Left lung (tissue), 10 donors: ENCODE measurements around the gene ENPP6. TPM values are rescaled to one million over a fixed set of nuclear protein-coding genes. Genes with fewer than 3 reads are reported as not detected.

Experiments used
- ATAC-seq: fragments of 200-7000 bp; cut with Tn5 transposase; one replicate; pipeline ENCODE4 v1.9.1; 2020; ENCODE audit warnings: moderate library complexity
- DNase-seq, 4 donors: peaks; one replicate each; pipeline ENCODE4 v3.0.0-alpha.2; 2013 to 2020
- H3K27ac ChIP-seq, 2 donors: fragments of 200-600 bp; sonication (generic) in 1 of 2; one replicate each; pipeline versions ENCODE4 v1.5.0 to v1.8.0; 2020 to 2021
- H3K27me3 ChIP-seq, 2 donors: fragments of 200-600 bp; sonication (generic) in 1 of 2; one replicate each; pipeline versions ENCODE4 v1.5.0 to v1.8.0; 2020 to 2021
- H3K36me3 ChIP-seq, 2 donors: fragments of 200-600 bp; sonication (generic) in 1 of 2; one replicate each; pipeline versions ENCODE4 v1.5.0 to v1.8.0; 2020 to 2021
- H3K4me1 ChIP-seq, 2 donors: fragments of 200-600 bp; one replicate each; pipeline ENCODE4 v1.8.0; 2021
- H3K4me3 ChIP-seq, 2 donors: fragments of 200-600 bp; sonication (generic) in 1 of 2; one replicate each; pipeline versions ENCODE4 v1.5.0 to v1.8.0; 2020 to 2021; ENCODE audit warnings: mild to moderate bottlenecking in 1 of 2
- H3K9me3 ChIP-seq, 2 donors: fragments of 200-600 bp; sonication (generic) in 1 of 2; one replicate each; pipeline versions ENCODE4 v1.5.0 to v1.8.0; 2020 to 2021
- CTCF ChIP-seq, 2 donors: fragments of 200-600 bp; sonication (generic) in 1 of 2; IDR thresholded peaks; one replicate each; pipeline versions ENCODE4 v1.5.0 to v1.8.0; 2021; ENCODE audit warnings: antibody characterized with exemption in 2 of 2
- intact Hi-C, 2 donors: fragments of 100-400 bp; cut with DNase I; formaldehyde crosslinking; loops; one replicate each; pipeline versions ENCODE4 v1.11.2 to v1.14.2; 2022
- polyA plus RNA-seq, 6 donors: library from polyadenylated mRNA; unstranded; fragments of 120-200 nt; gene quantifications; one replicate each; pipeline ENCODE4 v1.2.1, GENCODE V29; 2013; ENCODE audit not compliant: insufficient read length in 6 of 6
- total RNA-seq, 2 donors: library from RNA; stranded (reverse); fragmentation: NEBNext Ultra II Directional; extraction: Animal tissue kit (Norgen Biotek cat#: 25700); gene quantifications; one replicate each; pipeline ENCODE4 v1.2.1, GENCODE V29; 2021
- donor health status: DM: no; HTN: yes; CAD: no.
- donor health status: DM: no; HTN: no; CAD: no.

ENPP6 gene
- total and polyA plus RNA-seq, 8 donors = 0.14 to 0.67 (median 0.31) TPM

- intact Hi-C loops = loop anchor here in 1 of 2 donors (5.0 kb wide), 1 partner anchor 257 kb away; no protein-coding TSS in a partner anchor
- no peaks in the 10 kb centered on the region for H3K36me3 ChIP-seq
- no peak overlapping the region for H3K27ac ChIP-seq
- no peaks in the 10 kb centered on the region for H3K27me3 ChIP-seq
- H3K9me3 ChIP-seq = no peaks in the 10 kb centered on the region
- DNase-seq (peak in 2 of 4 donors; percentile 82 to 84), ATAC-seq (no peak)
- no peak overlapping the region for H3K4me3 ChIP-seq
- peaks cover 16 to 23% of the 10 kb centered on the region in 2 donors for H3K4me1 ChIP-seq
- TF ChIP-seq CTCF (IDR thresholded peaks at IDR 0.05) = no peak
Measured at GRCh38 chr4:184099535-184099966, 118.1 kb downstream of the ENPP6 start.

DNA sequence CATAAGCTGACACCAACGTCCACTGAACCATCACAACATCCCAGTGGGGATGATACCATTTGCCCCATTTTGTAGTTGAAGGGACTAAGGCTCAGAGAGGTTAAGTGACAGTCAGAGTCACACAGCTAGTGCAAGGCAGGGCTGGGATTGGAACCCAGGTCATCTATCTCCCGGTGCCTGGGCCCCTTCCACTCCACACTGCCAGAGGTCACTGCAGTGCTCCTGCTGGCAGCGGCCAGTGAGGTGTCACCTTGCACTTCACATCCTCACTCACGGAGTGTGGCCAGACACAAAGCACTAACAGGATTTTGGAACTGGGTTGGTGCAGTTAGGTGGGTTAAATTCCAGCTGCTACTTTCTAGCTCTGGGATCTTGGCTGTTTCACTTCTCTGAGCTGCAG is 118.7 kb downstream of the ENPP6 start:
- no peak for TF ChIP-seq CTCF (IDR thresholded peaks at IDR 0.05)
- peaks cover 16 to 23% of the 10 kb centered on the region in 2 donors for H3K4me1 ChIP-seq
- intact Hi-C loops = loop anchor here in 1 of 2 donors (5.0 kb wide), 1 partner anchor 257 kb away; no protein-coding TSS in a partner anchor

GRCh38 chr4:184097815-184098214 is 119.9 kb downstream of the ENPP6 start:
- Histone ChIP-seq H3K36me3 (no peaks in the 10 kb centered on the region), H3K4me3 (no peak overlapping the region), H3K4me1 (peaks cover 11 to 23% of the 10 kb centered on the region in 2 donors), H3K9me3 (no peaks in the 10 kb centered on the region), H3K27ac (no peak overlapping the region), H3K27me3 (no peaks in the 10 kb centered on the region)
- no peak for TF ChIP-seq CTCF (IDR thresholded peaks at IDR 0.05)
- ATAC-seq (no peak), DNase-seq (no peak)
- intact Hi-C loops = loop anchor here in 1 of 2 donors (5.0 kb wide), 1 partner anchor 256 kb away; no protein-coding TSS in a partner anchor

More for the DNA sequence above, 118.7 kb downstream of the ENPP6 start:
- Histone ChIP-seq H3K4me3 (no peak overlapping the region), H3K27me3 (no peaks in the 10 kb centered on the region), H3K9me3 (no peaks in the 10 kb centered on the region), H3K27ac (no peak overlapping the region), H3K36me3 (no peaks in the 10 kb centered on the region)
- DNase-seq (no peak), ATAC-seq (no peak)

- Histone ChIP-seq H3K27ac (no peak overlapping the region), H3K36me3 (no peaks in the 10 kb centered on the region), H3K4me3 (peak overlapping the region; percentile 2 to 21), H3K4me1 (peaks cover 11 to 23% of the 10 kb centered on the region in 2 donors), H3K9me3 (no peaks in the 10 kb centered on the region), H3K27me3 (no peaks in the 10 kb centered on the region)
- intact Hi-C loops = loop anchor here in 1 of 2 donors (5.0 kb wide), 1 partner anchor 255 kb away; no protein-coding TSS in a partner anchor
- DNase-seq (peak in 3 of 4 donors; percentile 49 to 88 (median 54)), ATAC-seq (peak; percentile 62)
- peak in 1 of 2 donors; percentile 33 for TF ChIP-seq CTCF (IDR thresholded peaks at IDR 0.05)
Measured at GRCh38 chr4:184097241-184097605, 120.5 kb downstream of the ENPP6 start.

DNA sequence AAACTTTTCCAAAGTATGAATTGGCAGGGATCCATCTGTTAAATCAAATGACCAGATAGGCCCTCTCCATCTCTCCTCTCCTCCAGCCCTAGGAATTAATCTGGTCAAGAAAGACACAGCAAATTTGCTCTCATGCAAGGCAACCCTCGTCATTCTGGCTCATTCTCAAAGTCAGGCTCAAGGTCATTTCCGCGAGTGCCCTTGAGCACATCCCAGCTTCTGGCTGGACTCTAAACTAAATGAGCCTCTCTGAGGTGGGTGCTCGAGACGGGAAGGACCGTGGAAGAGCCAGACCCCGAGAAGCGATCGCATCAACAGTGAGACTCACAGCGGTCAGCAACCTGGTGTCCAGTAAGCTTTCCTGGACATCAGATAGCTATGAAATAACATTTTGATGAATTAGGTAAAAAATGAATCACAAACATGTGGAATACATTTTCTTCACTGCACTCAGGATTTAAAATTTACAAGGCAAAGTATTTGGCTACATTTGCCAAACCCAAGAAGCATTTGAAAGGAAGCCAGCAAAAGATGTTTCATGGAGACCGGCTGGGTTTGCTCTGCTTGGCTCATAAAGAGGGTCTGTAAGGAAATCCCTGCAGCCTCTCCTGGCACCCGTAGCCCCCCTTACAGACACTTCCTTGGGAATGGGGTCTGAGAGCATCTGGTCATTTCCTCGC is 121.0 kb downstream of the ENPP6 start:
- peak overlapping the region; percentile 2 to 21 for H3K4me3 ChIP-seq
- H3K27ac ChIP-seq = no peak overlapping the region
- no peaks in the 10 kb centered on the region for H3K27me3 ChIP-seq
- intact Hi-C loops = loop anchor here in 1 of 2 donors (5.0 kb wide), 1 partner anchor 254 kb away; no protein-coding TSS in a partner anchor
- H3K4me1 ChIP-seq = peaks cover 11 to 23% of the 10 kb centered on the region in 2 donors
- H3K9me3 ChIP-seq = no peaks in the 10 kb centered on the region
- no peak for ATAC-seq
- no peaks in the 10 kb centered on the region for H3K36me3 ChIP-seq
- no peak for TF ChIP-seq CTCF (IDR thresholded peaks at IDR 0.05)
- peak in 2 of 4 donors; percentile 76 to 79 for DNase-seq
